GM21367 (cell line): Measurements from ENCODE around the gene NECAP2.
"Not testable (repeated sequence)": the region's sequence is repeated elsewhere in the genome, so short reads cannot be mapped to it uniquely, and the experiment has no call there.

ENCODE experiments used
- ATAC-seq: cut with Tn5 transposase; IDR thresholded peaks from one replicate; pipeline ENCODE4 v1.9.1; 2021; ENCODE audit not compliant: unreplicated experiment

Gene NECAP2

DNA sequence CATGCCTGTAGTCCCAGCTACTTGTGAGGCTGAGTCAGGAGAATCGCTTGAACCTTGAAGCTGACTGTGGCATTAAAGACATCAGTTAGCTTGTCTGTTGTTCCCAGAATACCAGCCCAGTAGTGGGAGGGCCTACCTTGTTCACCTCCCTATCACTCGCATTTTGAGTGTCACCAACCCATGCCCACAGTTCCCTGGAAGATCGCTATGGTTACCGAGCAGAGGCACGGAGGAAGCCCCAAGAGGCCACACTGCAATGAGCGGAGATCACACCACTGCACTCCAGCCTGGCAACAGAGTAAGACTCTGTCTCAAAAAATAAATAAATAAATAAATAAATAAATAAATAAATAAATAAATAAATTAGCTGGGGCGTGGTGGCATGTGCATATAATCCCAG is 52.4 kb downstream of the NECAP2 start:
- not testable (repeated sequence) for ATAC-seq

DNA sequence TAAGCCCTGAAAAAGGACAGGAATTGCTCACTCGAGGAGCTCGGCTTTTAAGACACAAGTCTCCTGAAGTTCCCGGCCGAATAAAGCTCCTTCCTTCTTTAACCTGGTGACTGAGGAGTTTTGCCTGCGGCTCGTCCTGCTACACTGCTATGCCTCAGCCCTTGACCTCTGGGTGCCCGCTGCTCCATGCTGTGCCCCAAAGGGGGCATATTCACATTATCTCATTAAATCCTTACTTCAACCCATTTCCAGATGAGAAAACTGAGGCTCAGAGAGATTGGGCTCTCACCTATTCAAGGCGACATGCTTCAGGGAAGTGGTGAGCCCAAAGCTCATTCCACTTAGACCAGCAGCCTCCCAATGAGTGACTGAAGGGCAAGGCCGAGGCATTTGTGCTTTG is 53.2 kb downstream of the NECAP2 start:
- ATAC-seq, result not testable (repeated sequence)

DNA sequence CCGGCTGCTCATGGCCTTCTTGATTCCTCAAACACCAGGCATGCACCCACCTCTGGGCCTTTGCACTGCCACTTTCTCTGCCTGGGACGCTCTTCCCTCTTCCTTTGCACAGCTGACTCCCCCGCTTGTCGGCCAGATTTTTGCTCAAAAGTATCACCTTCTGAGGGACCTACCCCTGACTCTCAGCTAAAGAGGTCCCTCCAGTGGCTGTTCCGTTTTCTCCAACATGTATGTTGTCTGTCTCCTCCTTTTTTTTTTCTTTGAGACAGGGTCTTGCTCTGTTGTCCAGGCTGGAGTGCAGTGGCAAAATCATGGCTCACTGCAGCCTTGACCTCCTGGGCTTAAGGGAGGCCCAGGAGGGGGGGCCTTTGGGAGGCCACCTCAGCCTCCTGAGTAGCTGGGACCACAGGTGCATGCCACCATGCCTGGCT is 57.0 kb downstream of the NECAP2 start:
- ATAC-seq, result not testable (repeated sequence)

DNA sequence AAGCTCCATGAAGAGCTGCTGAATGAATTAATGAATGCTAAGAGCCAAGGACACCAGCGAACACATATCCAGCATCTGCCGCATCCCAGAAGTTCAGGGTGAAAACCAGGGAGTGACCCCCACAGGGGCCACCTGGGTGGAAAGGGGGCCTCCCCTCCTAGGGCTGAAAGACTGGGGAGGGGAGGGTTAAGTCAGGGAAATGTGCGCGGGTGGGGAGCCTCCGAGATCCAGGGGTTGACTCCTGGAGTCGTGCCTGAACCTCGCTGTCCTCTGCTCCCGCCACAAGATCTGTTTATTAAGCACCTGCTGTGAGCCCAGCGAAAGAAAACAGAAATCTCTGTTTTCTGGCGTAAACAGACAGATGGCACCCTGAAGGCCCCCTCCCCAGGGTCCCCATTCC is 57.5 kb downstream of the NECAP2 start:
- ATAC-seq, result not testable (repeated sequence)

DNA sequence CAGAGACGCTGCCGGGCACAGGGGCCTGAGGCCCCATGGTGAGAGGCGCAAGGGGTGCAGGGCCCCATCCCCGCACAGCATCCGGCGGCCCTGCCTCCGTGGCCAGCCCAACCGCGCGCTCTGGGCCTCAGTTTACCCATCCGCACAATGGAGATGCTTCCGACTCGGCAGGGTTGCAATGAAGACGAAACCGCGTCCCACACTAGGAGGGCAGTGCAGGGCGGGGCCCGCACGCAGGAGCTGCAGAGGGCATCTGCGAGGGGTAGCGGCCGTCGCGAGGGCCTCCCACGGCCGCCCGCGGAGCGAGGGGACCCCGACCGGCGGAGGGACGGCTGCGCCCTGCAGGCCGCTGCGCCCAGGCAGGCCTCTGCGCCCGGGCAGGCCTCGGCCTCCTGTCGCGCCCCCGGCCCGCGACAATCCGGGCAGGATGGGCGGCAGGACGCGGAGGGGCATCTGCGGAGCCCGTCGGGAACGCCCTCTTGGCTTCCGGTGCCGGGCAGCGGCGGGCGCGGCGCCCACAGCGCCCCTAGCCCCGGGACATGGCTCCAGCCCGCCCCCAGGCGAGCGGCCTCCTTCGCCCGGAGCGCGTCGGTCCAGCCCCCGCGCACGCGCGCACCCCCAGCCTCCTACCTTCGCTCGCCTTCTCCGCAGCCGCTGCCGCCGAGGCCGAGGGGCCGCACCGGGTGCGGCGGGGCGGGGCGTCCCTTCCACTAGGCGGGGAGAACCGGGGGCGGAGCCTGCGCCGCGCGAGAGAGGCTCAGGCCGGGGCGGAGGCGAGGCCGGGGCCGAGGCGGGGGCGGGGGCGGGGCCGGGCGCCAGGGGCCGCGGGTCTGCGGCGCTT is 58.3 kb downstream of the NECAP2 start:
- ATAC-seq, result peak; percentile 70

DNA sequence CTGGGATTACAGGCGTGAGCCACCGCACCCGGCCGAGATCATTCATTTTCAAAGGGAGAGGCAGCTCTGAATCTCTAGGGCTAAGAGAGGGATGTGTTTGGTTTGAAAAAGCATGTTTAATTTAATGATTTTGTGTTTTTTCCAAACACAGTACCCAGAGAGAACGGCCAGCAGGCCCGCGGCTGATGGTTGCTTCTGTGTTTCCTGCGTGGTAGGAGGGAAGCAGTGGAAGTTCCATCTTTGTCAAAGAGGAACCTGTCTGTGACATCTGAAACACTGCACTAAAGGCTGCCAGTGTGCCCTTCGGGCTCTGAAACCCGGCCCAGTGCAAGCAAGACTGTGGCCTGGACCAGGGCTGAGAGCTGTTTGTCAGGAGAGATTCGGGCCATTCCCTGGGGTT is 59.9 kb downstream of the NECAP2 start:
- ATAC-seq, result not testable (repeated sequence)

DNA sequence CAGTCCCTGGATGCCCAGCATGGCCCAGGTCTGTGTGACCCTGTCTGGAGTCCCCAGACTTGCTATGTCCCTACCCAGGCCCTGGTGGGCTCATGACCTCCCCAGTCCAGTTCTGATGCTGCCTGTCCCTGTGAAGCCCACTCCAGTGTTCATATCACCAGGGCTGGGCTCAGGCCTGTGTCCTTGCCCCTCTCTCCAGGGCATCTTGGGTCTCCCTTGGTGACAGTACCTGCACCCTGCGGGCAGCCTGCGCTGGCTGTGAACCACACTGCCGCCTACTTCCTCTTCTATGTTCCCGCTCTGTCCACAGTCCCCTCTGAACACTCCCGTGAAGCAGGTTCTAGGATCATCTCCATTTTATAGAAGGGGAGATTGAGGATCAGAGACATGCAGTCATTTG is 60.5 kb downstream of the NECAP2 start:
- not testable (repeated sequence) for ATAC-seq

DNA sequence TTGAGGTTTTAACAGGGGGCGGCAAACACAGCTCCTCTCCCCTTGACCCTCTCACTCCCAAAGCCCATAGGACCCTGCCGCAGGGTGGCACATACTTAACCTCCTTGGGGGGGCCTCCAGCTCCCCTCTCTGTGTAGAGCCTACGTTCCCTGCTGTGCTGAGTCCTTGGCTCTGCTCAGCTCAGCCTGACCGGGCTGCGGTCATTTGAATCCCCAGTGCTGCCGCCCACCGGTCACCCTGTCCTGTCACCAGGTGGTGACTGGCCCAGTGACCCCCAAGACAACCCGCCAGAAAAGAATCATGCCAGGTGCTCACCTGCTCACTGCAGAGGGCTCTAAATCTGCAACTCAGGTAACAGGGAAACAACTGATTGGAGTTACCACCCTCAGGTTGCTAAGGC is 60.9 kb downstream of the NECAP2 start:
- ATAC-seq, result not testable (repeated sequence)

DNA sequence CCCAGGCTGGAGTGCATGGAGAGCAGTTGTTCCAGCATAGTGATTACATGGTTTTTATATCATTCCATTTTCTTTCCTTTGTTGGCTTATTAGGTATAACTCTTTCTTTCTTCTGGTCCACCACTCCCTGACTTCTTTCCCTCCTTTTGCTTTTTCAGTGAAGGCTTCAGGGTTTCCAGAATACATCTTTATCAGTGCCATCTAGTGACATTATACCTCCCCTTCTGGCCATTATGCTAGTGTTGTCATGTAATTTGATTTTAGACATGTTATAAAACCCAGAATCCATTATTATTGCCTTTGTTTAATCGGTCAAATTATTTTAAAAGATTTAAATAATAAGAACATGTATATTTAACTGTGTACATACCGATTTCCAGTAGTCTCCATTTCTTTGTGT is 63.0 kb downstream of the NECAP2 start:
- ATAC-seq, result no peak

DNA sequence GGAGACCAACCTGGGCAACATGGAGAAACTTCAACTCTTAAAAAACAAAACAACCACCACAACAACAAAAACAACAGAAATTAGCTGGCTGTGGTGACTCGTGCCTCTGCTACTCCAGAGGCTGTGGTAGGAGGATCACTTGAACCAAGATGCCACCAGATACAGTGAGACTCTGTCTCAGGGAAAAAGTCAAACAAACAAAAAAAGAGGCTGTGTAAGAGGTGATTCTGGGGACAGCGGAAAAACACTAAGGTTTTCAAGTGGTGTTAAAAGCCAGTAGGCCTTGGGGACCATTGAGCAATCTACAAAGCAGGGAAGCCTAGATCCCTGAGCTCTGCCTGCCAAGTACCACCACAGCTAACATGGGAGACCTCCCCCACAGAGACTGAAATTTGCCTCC is 65.3 kb downstream of the NECAP2 start:
- ATAC-seq, result not testable (repeated sequence)

DNA sequence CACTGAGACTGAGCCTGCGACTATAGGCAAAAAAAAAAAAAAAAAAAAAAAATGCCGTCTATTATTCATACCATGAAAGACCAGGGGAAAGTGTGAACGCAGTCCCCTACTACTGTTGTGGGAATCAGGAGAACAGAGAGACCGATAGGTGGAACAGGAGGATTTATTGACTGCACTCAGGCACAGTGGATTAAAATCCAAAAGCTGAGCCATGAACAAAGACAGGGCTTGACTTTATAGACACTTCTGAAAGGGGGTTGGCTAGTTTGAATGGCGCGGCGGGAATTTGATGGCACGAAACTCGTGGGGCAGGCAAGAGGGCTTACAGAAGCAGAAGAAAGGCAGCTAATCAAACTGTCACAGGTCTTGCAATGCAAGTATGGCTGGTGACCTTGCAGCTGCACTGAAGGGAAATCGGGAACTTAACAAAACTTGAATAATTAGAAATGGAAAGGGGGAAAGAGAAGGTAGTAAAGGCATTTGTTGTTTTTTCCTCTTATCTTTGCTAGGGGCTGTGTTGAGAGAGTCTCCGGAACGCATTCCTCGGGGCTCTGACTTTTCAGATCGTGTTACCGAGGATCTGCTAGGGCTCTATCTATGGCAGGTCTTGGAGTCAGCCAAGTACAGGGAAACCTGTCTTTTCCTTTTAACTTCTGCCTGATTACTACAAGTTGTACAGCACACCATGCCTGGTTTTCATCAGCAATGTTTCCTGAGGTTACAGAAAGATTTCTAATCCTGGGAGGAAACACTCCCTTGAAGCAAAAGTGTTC is 66.0 kb downstream of the NECAP2 start:
- ATAC-seq, result not testable (repeated sequence)

DNA sequence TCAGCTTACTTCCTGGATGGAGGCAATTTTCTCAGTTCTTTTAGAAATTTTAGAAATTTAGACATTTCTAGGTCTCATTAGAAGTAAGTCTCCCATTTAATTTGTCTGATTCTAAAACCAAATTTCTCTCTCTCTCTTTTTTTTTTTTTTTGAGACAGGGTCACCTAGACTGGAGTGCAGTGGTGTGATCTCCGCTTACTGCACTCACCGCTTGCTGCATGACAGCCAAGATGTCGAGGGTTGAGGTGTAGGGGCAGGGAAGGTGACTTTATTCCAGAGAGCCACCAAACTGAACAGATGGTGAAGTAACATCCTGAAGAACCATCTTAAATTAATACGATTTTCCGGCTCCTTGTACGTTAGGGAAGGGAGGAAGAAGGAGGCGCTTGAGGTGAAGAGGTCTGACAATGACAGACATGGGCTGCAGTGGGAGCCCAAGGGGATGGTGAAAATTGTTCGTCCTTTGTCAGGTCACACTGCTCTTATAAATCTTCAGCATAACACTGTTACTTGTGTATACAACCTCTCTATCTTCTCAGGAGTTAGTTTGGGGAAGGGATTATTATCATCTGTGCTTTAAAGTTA is 68.4 kb downstream of the NECAP2 start:
- ATAC-seq, result not testable (repeated sequence)
